Embryonic facial prominence (tissue), 1 donor: ENCODE data around the gene IQCH.

ENCODE experiments used
- DNase-seq: peaks from one replicate; pipeline ENCODE4 v3.0.0-alpha.2; 2016; ENCODE audit errors: extremely low spot score

IQCH gene

DNA sequence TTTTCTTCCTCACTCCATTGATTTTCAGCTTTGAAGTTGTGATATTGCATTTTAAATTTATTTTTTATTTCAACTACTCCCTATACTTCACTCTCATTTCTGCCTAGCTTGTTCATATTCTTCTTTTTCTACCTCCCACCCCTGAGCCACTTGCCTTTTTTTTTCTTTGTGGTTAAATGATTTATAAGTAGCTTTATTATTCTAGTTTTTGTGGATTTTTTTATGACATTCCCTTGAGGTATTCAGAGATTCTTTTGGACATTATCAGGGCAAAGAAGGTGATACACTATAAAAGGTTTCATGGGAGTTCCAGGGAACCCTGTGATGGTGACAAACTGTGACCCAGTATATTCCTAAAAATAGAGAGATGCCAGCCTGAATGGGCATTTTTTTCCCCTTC is 269.6 kb downstream of the IQCH start:
- DNase-seq = no peak

DNA sequence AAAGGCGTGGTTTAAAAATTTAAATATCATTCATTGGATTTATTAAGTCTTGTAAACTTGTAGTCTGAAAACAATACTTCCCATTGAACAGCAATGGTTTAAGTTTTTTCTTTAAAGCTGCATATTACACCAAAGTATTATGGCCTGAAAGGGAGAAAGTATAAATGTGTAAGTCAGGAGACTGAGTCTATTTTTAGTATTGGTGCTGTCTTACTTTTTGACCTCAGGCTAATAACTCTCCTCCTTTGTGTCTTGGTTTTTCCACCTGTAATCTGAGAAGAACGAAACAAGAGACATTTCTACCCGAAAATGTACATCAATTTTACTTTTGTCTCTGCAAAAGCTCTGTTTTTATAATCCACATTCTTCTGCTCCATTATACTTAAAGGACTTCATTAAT is 273.9 kb downstream of the IQCH start:
- DNase-seq = no peak

DNA sequence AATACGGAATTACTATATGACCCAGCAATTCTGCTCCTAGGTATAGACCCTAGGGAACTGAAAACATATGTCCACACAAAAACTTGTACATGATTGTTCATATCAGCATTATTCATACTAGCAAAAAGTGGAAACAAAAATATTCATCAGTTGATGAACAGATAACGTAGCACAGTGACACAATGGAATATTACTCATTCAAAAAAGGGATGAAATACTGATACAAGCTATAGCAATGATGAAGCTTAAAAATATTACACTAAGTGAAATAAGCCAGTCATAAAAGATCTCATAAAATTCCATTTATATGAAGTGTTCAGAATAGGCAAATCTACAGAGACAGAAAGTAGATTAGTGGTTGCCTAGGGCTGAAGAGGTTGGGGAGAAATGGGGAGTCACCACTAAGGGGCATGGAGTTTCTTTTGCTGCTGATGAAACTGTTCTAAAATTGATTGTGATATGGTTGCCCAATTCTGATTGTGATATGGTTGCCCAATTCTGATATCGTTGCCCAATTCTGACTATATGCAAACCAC is 276.9 kb downstream of the IQCH start:
- no peak for DNase-seq

DNA sequence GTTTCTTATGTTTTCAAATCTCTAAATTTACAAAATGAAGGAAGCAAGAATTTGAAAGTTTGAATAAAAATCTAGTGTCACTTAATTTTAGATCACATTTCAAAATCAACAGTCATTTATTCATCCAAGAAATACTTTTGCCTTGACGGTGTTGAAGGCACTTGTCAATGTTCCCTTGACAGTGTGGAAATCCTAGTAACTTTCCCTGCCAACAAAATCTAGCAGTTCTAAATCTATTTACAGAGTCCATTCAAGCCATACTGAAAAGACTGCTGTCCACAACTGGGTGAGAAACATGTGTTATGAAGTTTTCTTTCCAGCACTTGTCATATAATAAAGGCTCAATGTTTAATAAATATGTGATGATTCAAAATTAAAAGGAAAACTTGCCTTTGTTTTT is 279.3 kb downstream of the IQCH start:
- no peak for DNase-seq

DNA sequence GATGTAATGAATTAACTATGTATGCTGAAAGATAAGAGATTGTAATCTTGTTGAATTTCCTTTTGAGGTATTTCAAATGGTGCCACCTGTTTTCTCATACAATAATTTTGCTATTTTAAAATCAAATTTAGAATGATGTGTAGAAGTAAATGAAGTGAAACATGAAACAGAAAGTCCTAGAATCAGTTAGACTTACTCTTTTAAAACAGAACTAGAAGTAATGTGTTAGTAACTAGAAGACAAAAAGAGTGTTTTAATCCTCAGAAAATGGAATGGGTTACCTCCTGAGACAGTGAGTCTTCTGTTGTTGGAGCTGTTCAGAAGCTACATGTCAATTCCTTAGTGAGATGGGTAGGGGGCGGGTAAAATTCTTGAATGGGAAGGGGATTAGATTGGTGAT is 279.8 kb downstream of the IQCH start:
- no peak for DNase-seq

DNA sequence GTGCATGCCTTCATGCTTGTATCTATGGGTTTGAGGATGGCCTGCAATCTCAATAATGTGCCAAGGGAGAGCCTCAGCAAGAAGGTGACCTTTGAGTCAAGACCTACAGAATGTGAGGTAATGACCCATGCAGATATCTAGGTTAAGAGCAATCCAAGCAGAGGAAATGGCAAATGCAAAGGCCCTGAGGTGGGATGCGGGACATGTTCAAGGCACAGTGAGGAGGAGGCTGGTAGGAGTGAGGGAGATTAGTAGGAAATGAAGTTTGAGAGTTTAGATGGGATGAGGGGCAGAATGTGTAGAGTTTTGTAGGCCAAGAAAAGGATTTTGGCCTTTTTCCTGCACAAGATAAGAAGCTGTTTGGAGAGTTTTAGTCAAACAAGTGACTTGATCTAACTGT is 283.2 kb downstream of the IQCH start:
- no peak for DNase-seq

DNA sequence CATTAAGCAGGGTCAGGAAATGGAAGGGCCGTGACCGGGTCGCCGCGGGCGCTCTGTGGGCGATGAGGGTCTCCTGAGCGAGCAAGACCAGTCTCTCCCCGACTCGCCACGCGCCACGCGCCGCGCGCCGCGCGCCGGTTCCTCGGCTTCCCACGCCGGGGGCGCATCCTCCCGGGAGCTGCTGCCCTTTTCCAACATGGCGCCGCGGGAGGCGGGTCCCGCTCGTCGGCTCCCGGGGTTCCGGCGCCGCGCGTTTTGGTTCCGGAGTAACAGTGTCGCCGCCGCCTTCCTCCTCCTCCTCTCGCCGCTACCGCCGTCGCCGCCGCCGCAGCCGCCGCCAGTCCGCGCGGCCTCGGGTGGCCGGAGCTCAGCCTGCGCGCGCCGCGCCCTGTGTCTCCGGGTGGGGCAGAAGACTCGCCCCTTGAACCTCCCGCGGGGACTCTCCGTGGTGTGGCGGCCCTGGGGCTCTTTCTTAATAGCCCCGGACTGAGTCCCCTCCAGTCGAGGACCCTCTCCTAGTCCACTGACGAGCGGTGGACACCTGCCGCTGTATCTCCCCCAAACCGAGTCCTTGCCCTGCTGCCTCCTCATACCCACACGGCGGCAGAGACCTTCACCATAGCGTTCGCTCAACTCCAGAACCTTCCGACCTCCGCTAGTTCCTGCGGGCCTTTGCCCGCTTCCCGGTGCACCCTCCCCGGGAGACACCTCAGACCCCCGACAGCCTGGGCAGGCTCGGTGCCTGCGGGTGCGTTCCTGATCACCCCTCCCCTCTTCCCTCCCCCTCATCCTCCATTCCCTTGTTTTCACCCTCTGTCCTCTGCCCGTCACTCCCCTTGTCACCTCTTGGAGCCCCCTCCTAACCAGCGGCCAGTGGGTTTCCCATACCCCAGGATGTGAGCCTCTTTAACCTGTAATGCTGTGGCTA is 288.1 kb downstream of the IQCH start, which contains the start of gene MAP2K5:
Gene MAP2K5, plus strand, starts transcription at position 284 of the 928 bp plus-strand sequence. Its CDS starts 633 bp downstream, at position 917.
- no peak for DNase-seq

DNA sequence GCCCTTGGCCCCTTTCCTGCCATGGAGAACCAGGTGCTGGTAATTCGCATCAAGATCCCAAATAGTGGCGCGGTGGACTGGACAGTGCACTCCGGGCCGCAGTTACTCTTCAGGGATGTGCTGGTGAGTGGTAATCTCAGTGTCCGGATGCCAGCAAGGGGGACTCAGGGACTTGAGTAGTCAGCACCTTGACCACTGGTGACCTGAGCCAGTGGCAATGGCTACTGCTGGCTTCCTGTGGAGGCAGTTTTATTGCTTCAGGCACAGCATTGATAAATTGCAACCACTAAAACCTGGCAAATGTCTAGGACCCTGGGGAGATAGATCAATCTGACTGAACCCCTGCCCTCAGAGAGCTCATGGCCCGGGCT is 288.7 kb downstream of the IQCH start:
- no peak for DNase-seq

DNA sequence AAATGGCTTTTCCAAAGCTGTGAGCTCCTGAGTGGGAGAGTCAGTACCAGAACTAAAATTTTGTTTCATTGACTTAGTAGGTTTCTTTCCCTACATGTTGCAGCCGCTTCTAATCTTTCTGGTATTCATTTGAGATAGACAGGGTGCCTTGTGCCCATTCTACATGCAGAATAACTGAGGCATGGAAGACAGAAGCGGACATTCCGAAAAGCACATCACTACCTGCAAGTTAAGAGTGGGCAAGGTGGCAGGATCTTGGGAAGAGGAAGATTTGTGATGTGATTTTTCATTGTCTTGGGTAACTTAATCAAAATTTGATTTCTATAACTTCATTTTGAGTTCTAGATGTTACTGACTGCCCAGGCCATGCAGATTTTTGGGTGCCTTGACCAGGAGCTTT is 289.9 kb downstream of the IQCH start:
- DNase-seq = no peak

DNA sequence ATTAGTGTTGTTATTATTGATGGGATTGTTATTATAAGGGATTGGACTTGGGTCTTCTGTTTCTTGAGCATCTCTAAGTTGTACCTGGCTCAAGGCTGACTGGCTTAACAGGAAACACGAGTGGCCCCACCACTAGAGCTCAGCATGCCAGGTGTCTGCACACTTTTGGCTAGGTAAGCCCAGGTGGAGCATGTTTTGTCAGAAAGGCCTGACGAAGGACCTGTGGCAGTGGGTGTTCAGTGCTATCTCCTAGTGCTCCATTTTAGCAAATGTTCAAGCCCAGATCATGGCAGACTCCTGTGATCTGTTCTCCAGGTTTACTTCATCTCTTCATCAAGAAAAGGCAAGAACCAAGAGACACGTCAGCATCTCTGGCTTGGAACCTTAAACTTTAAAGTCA is 291.3 kb downstream of the IQCH start:
- no peak for DNase-seq

DNA sequence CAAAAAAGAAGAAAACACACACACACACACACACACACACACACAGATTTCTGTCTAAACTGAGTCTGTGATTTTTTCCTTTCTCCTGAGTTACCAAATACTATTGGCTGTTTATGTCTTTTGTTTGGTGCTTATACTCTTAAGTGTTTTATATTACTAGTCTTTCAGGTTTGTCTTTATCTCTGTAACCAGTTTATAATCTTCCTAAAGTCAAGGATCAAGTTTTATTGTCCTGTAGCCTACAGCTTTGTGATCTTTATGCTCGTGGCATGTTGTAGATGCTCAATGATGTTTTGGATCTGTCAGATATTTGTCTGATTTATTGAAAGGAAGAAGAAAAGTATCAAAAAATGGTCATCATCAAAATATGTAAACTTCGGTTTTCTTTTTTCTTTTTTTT is 292.5 kb downstream of the IQCH start:
- DNase-seq = no peak

DNA sequence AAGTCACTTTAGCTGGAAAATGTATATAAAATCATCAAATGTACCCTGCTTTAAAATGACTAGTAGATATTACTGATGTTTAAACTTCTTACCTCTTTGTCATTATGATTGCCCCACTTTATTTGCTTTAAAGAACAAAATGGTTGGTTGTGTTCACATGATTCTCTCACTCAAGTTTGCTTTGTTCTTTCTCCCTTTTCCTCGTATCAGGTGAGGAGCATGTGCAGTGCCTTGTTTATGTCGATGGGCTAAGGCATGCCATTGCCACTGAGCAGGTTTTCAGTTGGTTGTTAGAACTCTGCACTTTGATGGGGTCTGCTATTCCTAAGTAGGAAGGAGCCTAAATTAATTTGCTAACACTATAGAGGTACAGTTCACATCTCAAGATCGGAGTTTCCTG is 293.2 kb downstream of the IQCH start:
- no peak for DNase-seq

DNA sequence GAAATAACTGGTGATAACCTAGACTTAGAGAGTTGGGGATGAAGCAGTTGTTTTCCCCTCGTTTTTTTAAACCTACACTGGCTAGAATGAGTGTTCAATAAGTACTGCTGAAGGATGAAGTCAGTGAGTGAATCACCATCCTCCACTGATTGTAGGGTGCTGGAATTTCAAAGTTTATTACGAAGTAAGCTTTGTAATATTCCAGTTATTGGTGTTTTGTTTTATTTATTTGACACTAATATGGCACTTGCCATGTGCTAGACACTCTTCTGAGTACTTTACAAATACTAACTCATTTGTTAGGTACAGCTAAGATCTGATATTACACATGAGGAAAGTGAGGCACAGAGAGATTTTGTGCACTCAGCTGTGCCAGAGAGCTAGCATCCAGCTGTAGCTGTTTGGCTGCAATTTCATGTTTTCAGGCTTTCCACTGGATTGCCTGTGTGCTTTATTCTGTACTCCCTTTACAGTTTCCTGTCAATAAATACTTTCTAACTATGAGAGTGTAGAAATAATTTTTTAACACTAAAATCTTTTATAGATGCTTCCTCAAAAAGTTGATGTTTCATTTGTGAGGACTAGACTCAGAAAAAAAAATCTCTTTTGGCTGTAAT is 293.8 kb downstream of the IQCH start:
- DNase-seq = no peak

DNA sequence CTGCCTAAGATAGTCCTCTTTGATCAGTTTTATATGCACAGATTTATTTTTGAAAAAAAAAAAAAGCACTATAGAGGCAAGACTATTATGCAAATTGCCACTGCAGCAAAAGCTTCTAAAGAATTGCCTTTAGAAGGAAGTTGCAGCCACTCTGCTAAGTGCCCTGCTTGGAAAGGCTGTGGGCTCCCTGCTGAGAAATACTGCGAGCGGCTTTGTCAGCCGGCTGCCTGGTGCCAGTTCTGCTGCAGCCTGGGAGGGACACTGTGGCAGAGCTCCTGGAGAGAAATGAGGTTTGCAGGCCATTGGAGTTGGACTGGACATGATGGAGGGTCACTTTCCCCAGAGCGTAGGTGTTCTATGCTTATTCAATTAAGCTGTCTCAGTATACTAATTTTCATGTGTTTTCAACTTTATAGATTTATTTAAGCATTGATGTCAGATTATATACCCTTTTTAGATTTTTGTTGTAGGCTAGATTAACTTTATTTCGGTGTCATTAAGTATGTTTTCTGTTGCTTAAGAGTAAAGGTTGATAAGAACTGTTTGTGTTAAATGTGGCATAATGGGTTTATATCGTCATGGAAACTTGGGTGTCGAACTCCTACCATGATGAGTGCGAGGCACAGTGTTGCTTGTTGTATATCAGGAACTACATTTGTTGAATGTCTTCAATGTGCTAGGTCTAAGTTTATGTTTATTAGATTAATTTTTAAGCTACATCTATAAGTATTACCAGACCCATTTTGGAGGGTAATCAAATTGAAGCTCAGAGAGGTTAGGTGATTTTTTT is 294.5 kb downstream of the IQCH start:
- DNase-seq = no peak

DNA sequence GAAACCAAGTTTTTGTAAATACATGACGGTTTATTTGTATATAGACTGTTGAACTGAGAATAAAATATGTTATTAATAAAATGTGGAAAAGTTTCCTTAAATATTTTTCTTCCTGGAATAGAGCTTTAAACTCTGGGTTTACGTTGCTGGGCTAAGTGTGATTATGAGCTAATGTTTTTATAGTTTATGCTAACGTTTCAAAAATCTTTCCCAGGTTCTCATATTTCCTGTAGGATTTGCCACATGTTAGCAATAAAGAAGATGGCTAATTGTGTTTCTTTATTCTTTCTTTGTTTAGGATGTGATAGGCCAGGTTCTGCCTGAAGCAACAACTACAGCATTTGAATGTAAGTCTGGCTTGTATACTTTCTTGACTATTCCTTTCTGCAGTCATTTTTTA is 295.1 kb downstream of the IQCH start:
- peak; percentile 12 for DNase-seq

DNA sequence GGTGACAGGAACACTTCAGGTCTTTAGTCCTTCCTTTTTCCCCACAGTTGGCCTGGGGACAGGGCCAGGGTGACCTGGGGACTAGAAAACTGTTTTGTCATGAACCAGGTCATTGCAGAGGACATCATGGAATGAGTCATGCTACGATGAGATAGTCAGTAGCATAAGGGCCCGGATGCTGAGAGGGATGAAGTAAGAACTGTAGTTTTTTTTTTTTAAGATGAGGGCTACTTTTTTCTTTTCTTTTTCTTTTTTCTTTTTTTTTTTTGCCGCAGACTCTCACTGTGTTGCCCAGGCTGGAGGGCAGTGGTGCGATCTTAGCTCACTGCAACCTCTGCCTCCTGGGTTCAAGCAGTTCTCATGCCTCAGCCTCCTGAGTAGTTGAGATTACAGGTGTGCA is 295.9 kb downstream of the IQCH start:
- DNase-seq = no peak

DNA sequence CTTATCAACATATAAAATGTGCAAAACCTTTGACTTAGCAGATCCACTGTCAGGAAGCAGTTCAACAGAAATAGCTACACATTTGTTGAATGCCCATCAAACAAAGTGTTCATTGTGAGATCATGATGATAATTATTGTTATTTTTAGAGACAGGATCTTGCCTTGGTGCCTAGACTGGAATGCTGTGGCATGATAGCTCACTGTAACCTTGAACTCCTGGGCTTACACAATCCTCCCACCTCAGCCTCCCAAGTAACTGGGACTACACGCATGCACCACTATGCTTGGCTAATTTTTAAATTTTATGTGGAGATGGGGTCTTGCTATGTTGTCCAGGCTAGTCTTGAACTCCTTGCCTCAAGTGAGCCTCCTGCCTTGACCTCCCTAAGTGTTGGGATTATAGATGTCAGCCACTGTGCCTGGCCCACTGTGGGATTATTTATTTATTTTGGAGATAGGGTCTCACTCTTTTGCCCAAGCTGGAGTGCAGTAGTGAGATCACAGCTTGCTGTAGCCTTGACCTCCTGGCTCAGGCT is 296.7 kb downstream of the IQCH start:
- no peak for DNase-seq
